H1 (cell line): ENCODE results near the gene GATD1. TPM values are rescaled to one million over a fixed set of nuclear protein-coding genes. Genes with fewer than 3 reads are reported as not detected.
A peak's percentile ranks its signal among the peaks of the same experiment; 100 is the strongest.

Experiments
- CHD1 ChIP-seq: IDR thresholded peaks from 2 replicates; pipeline ENCODE4 v1.6.1; 2012; ENCODE audit warnings: low read depth, low read length, improper control_type of control experiment
- CREB1 ChIP-seq: IDR thresholded peaks from 2 replicates; pipeline ENCODE4 v1.6.1; 2012; ENCODE audit warnings: inconsistent platforms
- E2F6 ChIP-seq: IDR thresholded peaks from 2 replicates; pipeline ENCODE4 v1.6.1; 2012; ENCODE audit warnings: inconsistent platforms
- EGR1 ChIP-seq: IDR thresholded peaks from 2 replicates; pipeline ENCODE4 v1.6.1; 2011; ENCODE audit warnings: low read depth, low read length, borderline replicate concordance
- HDAC2 ChIP-seq, 2 experiments: fragments of 300-600 bp in 1 of 2; sonication (generic) in 1 of 2; IDR thresholded peaks; 2 replicates each; pipeline ENCODE4 v1.6.1; 2011 to 2012; ENCODE audit warnings: low read depth in 2 of 2, low read length in 2 of 2, mild to moderate bottlenecking in 2 of 2, moderate library complexity in 2 of 2, borderline replicate concordance in 1 of 2, inconsistent platforms in 1 of 2
- JUND ChIP-seq: IDR thresholded peaks from 2 replicates; pipeline ENCODE4 v1.6.1; 2011; ENCODE audit warnings: mild to moderate bottlenecking, improper control_type of control experiment, low read length
- RBBP5 ChIP-seq: IDR thresholded peaks from 2 replicates; pipeline ENCODE4 v1.7.1; 2012; ENCODE audit warnings: low read depth, mild to moderate bottlenecking, inconsistent platforms, low read length, moderate library complexity, borderline replicate concordance
- SP4 ChIP-seq: IDR thresholded peaks from 2 replicates; pipeline ENCODE4 v1.6.1; 2012; ENCODE audit warnings: low read length, inconsistent platforms
- polyA plus RNA-seq, 7 experiments: library from polyadenylated mRNA; depleted of rRNA in 3 of 7; stranded (reverse) in 5 of 7; unstranded in 2 of 7; fragments of >200 nt in 5 of 7; fragments of 200-250 nt in 2 of 7; gene quantifications; 1 replicate in 5 of 7; 2 replicates in 1 of 7; 4 replicates in 1 of 7; pipeline versions ENCODE4 v1.2.1 to v1.2.3, GENCODE V29; 2011 to 2013; ENCODE audit warnings: missing spikeins in 2 of 7, mixed read lengths in 2 of 7
- total RNA-seq: library from RNA; stranded (reverse); fragmentation: NEBNext Ultra II Directional; extraction: Animal tissue kit (Norgen Biotek cat#: 25700); gene quantifications from 2 replicates; pipeline ENCODE4 v1.2.1, GENCODE V29; 2021

The GATD1 gene
- total and polyA plus RNA-seq, 2 of the 8 experiments (the other 6 are each of a cell fraction or from before 2014, with no cell fraction given) = 47.5 to 54.8 TPM

- TF ChIP-seq RBBP5 = 0 out of 2 replicates have a peak, but pooled peaks have one; percentile 14
- peak; percentile 47; the same call in 1 of the 2 replicates for TF ChIP-seq E2F6
- no peak for TF ChIP-seq CREB1
- TF ChIP-seq SP4 = peak; percentile 24; the same call in 1 of the 2 replicates
- no peak for TF ChIP-seq EGR1
- TF ChIP-seq HDAC2 (IDR thresholded peaks at IDR 0.05; ENCODE audit: borderline replicate concordance in 1 of 2, low read depth in 2 of 2, low read length in 2 of 2) = no peak
- TF ChIP-seq JUND = no peak
- TF ChIP-seq CHD1 = no peak
Observed at GRCh38 chr11:726278-727220, 50.7 kb downstream of the GATD1 start (continued).
